Neural progenitor cell (in vitro differentiated cells): ENCODE measurements around the gene KCTD15.

Source experiments
- EZH2 ChIP-seq: fragments of 200-600 bp; sonication (generic); IDR thresholded peaks from 2 replicates; pipeline ENCODE4 v1.6.1; 2017; ENCODE audit warnings: antibody characterized with exemption, mild to moderate bottlenecking, moderate library complexity
- EZH2phosphoT487 ChIP-seq: fragments of 200-600 bp; sonication (generic); IDR thresholded peaks from 2 replicates; pipeline ENCODE4 v1.6.1; 2017; ENCODE audit warnings: antibody characterized with exemption
- TF ChIP-seq, protein P1 (sequence below): fragments of 200-600 bp; sonication (generic); IDR thresholded peaks from 2 replicates; pipeline ENCODE4 v1.5.1; 2017; ENCODE audit warnings: antibody characterized with exemption, mild to moderate bottlenecking

DNA sequence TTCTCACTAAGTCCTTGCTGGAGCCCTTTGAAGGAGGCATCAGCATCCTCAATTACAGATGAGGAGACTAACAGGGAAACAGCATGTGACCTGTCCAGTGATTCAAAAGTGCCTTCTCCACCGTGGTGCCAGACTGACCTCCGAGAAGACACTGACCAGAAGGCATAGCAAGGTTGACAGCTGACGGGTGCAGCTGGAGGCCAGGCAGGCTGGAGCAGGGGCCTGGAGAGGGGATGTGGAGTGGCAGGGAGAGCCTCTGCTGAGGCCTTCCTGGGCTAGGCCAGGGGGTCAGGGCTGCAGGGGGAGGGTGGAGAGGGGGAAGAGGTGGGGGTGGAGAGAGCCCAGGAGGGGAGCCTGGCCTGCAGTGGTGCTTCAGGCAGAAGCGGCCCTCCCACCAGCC is 66.3 kb downstream of the KCTD15 start:
- TF ChIP-seq, protein P1, sequence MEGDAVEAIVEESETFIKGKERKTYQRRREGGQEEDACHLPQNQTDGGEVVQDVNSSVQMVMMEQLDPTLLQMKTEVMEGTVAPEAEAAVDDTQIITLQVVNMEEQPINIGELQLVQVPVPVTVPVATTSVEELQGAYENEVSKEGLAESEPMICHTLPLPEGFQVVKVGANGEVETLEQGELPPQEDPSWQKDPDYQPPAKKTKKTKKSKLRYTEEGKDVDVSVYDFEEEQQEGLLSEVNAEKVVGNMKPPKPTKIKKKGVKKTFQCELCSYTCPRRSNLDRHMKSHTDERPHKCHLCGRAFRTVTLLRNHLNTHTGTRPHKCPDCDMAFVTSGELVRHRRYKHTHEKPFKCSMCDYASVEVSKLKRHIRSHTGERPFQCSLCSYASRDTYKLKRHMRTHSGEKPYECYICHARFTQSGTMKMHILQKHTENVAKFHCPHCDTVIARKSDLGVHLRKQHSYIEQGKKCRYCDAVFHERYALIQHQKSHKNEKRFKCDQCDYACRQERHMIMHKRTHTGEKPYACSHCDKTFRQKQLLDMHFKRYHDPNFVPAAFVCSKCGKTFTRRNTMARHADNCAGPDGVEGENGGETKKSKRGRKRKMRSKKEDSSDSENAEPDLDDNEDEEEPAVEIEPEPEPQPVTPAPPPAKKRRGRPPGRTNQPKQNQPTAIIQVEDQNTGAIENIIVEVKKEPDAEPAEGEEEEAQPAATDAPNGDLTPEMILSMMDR, result no peak
- TF ChIP-seq EZH2 (no peak), EZH2phosphoT487 (no peak)
